ENCODE measurements around the gene MVB12B. TPM values are rescaled to one million over a fixed set of nuclear protein-coding genes. Genes with fewer than 3 reads are reported as not detected.

MVB12B gene
- total RNA-seq, 1 donor: 9.4 TPM

- H3K27me3 ChIP-seq (ENCODE audit: insufficient read depth, low read length): peaks cover 3% of the 10 kb centered on the region
- H3K4me3 ChIP-seq (ENCODE audit: low read length): no peak overlapping the region
- H3K9me3 ChIP-seq (ENCODE audit: low read depth, low read length): no peaks in the 10 kb centered on the region
- peaks cover 32% of the 10 kb centered on the region for H3K4me1 ChIP-seq (ENCODE audit: insufficient read depth, low read length)
These were observed 169.0 kb downstream of the MVB12B start for GRCh38 chr9:126495411-126496180.

- no peaks in the 10 kb centered on the region for H3K9me3 ChIP-seq (ENCODE audit: low read depth, low read length)
- no peak overlapping the region for H3K4me3 ChIP-seq (ENCODE audit: low read length)
- H3K27me3 ChIP-seq (ENCODE audit: insufficient read depth, low read length): peaks cover 3% of the 10 kb centered on the region
- peaks cover 32% of the 10 kb centered on the region for H3K4me1 ChIP-seq (ENCODE audit: insufficient read depth, low read length)
These were observed 169.6 kb downstream of the MVB12B start for GRCh38 chr9:126496181-126496576.

DNA sequence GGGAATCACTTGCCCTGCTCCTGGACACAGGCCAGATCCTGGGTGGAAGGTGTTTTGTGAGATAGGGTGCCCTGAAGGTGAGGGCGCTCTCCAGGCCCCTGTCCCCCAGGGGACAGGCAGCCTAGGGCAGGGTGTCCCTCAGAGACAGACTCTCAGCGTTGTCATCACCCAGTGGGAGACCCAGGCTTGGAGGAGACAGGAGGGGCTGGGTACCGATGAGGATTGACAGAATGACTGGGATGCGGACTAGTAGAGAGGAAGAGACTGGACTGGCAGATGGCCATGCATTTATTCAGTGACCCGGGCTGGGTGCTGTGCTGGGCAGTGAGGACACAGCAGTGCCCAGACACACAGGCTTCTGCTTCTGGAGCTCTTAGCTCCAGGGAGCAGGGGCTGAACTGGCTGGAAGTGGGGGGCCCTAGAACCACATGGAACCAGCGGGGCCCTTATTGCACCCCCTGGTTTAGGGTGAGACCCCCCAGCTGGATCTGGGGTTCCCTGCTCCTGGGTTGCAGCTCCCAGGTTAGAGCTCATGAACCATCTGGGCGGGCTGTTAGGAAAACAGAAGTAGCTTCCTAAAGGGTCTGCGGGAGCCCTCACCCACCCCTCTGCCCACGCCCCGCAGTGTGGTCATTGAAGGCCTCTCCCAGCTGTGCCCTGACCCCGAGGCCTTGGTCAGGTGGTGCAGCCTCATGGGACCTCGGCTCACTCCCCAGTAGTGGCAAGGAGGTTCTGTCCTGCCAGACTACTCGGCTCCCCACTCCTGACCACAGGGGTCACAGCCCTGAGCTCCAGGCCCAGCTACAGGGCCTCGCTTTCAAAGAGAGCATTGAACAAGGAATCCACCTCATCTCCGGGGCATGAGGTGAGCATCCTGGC lies 170.4 kb downstream of the MVB12B start:
- Histone ChIP-seq H3K9me3 (ENCODE audit: low read depth, low read length) (no peaks in the 10 kb centered on the region), H3K27me3 (ENCODE audit: insufficient read depth, low read length) (peaks cover 3% of the 10 kb centered on the region), H3K4me1 (ENCODE audit: insufficient read depth, low read length) (peaks cover 33% of the 10 kb centered on the region), H3K4me3 (ENCODE audit: low read length) (no peak overlapping the region)

- Histone ChIP-seq H3K9me3 (ENCODE audit: low read depth, low read length) (no peaks in the 10 kb centered on the region), H3K4me3 (ENCODE audit: low read length) (no peak overlapping the region), H3K4me1 (ENCODE audit: insufficient read depth, low read length) (peaks cover 33% of the 10 kb centered on the region), H3K27me3 (ENCODE audit: insufficient read depth, low read length) (peaks cover 3% of the 10 kb centered on the region)
These were observed 171.1 kb downstream of the MVB12B start for GRCh38 chr9:126497660-126498275.

- Histone ChIP-seq H3K4me3 (ENCODE audit: low read length) (no peak overlapping the region), H3K4me1 (ENCODE audit: insufficient read depth, low read length) (peaks cover 33% of the 10 kb centered on the region), H3K9me3 (ENCODE audit: low read depth, low read length) (no peaks in the 10 kb centered on the region), H3K27me3 (ENCODE audit: insufficient read depth, low read length) (peaks cover 3% of the 10 kb centered on the region)
These were observed 171.7 kb downstream of the MVB12B start for GRCh38 chr9:126498331-126498730.

- Histone ChIP-seq H3K27me3 (ENCODE audit: insufficient read depth, low read length) (peaks cover 3% of the 10 kb centered on the region), H3K4me1 (ENCODE audit: insufficient read depth, low read length) (peaks cover 33% of the 10 kb centered on the region), H3K9me3 (ENCODE audit: low read depth, low read length) (no peaks in the 10 kb centered on the region), H3K4me3 (ENCODE audit: low read length) (peak overlapping the region; percentile 14)
These were observed 172.6 kb downstream of the MVB12B start for GRCh38 chr9:126499005-126499910.

- peaks cover 3% of the 10 kb centered on the region for H3K27me3 ChIP-seq (ENCODE audit: insufficient read depth, low read length)
- no peaks in the 10 kb centered on the region for H3K9me3 ChIP-seq (ENCODE audit: low read depth, low read length)
- H3K4me3 ChIP-seq (ENCODE audit: low read length): no peak overlapping the region
- peaks cover 33% of the 10 kb centered on the region for H3K4me1 ChIP-seq (ENCODE audit: insufficient read depth, low read length)
These were observed 173.4 kb downstream of the MVB12B start for GRCh38 chr9:126499911-126500599.

DNA sequence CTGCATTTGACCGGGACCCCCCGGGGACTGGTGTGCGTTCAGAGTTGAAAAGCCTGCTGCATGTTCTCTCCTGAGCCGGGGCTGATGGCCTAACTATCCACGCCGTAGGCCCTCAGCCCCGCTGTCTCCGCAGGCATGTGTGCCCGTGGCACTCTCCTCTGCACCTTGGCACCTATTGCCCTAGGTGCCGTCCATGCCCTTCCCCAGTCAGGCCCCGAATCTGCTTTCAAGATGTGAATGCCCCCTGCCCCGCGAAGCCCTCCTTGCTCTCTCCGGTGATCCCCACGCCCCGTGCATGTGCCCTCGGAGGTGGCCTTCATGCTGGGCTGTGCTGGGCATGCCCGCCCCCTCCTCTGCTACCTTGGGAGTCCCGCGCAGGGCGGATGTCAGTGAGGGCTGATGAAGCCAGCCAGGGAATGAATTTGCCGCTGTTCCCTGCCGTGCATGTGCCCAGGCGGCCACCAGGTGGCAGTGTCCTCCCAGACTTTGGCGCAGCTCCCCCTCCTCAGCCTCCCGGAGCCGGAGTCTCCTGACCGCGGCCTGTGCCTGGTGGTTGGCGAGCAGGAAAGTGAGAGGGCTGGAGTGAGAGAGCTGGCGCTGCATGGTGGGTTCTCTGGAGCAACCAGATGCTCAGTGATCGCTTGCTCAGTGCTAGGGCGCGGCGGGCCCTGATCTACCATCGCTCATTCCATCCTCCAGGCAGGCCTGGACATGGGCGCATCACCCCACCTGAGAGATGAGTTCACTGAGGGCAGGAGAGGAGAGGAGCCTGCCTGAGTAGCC lies 174.2 kb downstream of the MVB12B start:
- Histone ChIP-seq H3K9me3 (ENCODE audit: low read depth, low read length) (no peaks in the 10 kb centered on the region), H3K27me3 (ENCODE audit: insufficient read depth, low read length) (peaks cover 3% of the 10 kb centered on the region), H3K4me1 (ENCODE audit: insufficient read depth, low read length) (peaks cover 33% of the 10 kb centered on the region), H3K4me3 (ENCODE audit: low read length) (no peak overlapping the region)

DNA sequence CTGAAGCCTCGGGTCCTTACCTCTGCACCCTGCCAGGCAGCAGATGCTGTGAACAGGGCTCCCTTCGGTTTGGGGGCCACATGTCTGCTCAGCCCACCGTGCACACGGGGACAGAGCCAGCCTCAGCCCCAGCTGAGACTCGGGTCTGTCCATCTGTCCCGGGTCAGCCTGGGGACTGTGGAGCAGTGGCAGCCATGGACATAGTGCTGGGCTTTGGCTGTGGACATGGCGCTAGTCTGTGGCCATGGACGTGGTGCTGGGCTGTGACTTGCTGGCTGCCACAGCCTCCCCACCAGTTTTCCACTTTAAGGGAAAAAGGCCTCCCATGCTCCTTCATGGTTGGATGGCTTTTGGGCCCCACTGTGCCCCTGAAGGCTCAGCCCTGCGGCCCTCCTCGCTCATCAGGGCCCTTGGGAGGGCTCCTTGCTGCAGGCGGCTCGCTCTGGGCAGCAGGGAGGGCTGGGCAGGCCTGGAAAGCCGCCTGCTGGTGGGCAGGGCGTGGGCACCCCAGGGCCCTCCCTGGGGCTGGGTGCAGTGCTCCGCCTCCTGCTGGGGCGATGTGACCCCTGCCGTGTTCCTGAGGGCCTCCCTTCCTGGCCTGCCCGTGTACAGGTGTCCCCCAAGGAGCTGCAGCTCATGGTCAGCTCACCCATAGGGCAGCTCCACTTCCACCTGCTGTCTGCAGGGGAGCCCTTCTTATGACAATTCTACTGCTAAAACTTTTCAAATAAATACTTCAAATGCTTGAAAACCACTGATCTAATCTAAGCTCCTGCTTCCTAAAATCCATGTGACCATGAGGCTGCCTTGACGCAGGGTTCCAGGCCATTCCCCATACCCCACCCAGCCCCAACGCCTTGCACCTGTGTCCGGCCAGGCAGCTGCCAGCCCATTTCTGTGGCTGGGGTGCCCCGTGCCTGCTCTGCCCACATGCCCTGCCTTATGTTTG lies 175.0 kb downstream of the MVB12B start:
- no peaks in the 10 kb centered on the region for H3K9me3 ChIP-seq (ENCODE audit: low read depth, low read length)
- H3K4me3 ChIP-seq (ENCODE audit: low read length): no peak overlapping the region
- peaks cover 33% of the 10 kb centered on the region for H3K4me1 ChIP-seq (ENCODE audit: insufficient read depth, low read length)
- H3K27me3 ChIP-seq (ENCODE audit: insufficient read depth, low read length): peaks cover 3% of the 10 kb centered on the region

DNA sequence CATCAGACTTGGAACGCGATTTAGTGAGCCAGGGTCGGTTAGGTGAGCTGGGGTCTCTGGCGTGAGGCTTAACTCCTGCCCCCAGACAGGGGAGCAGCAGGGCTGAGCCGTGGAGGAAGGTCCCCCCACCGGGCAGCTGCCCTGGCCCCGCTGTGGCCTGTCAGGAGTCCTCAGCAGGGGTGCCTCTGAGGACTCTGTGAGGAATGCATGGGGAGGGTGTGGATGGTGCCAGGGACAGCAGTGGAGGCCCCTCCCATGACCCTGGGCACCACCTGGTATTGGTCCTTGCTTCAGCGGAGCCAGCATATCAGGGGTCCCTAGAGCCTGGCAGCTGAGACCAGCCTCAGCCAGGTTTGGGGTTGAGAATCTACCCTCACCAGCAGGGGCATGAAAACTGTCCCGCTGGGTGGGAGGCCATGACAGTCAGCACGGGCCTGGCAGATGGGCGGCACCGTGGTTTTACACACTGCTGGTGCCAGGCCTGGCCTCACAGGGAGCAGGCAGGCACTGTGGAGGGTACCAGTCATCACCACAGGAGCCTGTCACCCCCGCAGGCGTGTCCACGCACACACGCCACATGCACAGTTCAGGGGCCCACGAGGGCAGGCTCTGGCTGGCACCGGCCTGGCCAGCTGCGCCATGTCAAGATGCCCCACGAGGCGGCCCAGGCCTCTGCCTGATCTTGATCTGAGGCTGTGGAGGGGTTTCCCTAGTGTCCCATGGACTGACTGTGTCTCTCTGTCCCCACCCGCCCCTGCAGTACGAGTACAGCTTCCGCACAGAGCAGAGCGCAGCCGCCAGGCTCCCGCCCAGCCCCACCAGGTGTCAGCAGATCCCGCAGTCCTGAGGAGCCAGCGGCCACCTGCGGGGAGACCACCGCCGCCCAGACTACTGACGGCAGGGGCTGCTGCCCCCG lies 176.0 kb downstream of the MVB12B start:
- Histone ChIP-seq H3K9me3 (ENCODE audit: low read depth, low read length) (no peaks in the 10 kb centered on the region), H3K4me1 (ENCODE audit: insufficient read depth, low read length) (peaks cover 28% of the 10 kb centered on the region), H3K27me3 (ENCODE audit: insufficient read depth, low read length) (peaks cover 3% of the 10 kb centered on the region), H3K4me3 (ENCODE audit: low read length) (no peak overlapping the region)

DNA sequence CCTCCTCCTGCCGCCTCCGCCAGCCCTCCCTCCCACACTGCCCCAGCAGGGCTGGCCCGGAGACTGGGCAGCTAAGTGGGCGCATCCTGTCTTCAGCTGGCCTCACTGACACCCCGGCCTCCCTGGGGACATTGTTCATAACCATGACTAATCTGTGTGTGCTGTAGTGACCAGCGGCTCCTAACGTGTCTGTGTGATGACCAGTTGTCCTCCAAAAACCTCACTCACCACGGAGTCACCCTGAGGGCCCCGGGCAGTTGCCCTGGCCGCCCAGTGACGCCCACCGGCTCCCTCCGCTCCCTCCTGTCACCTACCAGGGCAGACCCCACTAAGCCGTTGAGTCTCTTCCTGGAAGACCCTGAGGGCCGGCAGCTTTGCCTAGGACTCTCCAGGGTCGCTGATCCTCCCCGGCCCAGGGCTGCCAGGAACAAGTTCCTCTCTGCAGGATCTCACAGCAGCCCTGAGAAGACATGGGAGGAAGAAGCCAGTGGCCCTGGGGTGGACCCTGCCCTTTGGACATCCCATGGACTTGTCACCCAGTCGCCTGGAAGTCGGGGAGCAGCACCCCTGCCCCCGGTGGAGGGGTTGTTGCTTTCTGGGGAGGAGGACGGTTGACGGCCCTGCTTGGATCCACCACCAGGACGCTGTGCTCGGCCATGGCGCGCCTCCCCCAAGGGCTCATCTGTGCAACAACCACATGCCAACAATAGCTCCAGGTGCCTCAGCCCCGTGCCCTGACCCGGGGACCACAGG lies 176.9 kb downstream of the MVB12B start:
- Histone ChIP-seq H3K4me1 (ENCODE audit: insufficient read depth, low read length) (peaks cover 20% of the 10 kb centered on the region), H3K9me3 (ENCODE audit: low read depth, low read length) (no peaks in the 10 kb centered on the region), H3K27me3 (ENCODE audit: insufficient read depth, low read length) (peaks cover 3% of the 10 kb centered on the region), H3K4me3 (ENCODE audit: low read length) (no peak overlapping the region)
